Measurements from ENCODE around the gene DNLZ. TPM values are rescaled to one million over a fixed set of nuclear protein-coding genes. Genes with fewer than 3 reads are reported as not detected.

DNLZ gene
- total and polyA plus RNA-seq, 12 donors: 3.1 to 28.9 (median 17.5) TPM

DNA sequence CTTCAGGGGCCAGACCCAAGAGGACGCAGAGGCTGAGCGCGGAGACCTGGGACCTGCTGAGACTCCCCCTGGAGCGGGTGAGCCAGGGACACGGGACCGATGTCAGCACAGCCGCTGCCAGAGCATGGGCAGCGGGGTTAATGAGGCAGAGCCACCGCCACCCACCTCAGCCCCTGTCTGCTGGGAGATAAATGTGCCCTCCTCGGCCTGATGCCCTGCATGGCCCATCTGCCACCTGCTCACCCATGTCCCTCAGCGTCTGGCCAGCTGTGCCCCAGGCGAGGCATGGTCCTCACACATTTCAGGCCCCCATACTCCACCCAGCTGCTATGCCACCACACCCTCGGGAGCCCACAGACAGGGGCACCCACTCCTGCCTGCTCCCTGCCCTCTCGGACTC lies 14.9 kb downstream of the DNLZ start:
- 90 to 96% (median 93%) methylated on average over 2 to 14 of the region's 14 CpGs for whole genome bisulfite sequencing, 4 donors
- no peaks in the 10 kb centered on the region for H3K36me3 ChIP-seq (replicated peaks in 1 of 2)
- no peak overlapping the region for H3K4me3 ChIP-seq
- no peak for TF ChIP-seq POLR2A (IDR thresholded peaks at IDR 0.05)
- no peak for TF ChIP-seq CTCF (IDR thresholded peaks at IDR 0.05)
- no peak for DNase-seq
- no peaks in the 10 kb centered on the region for H3K9me3 ChIP-seq (replicated peaks in 1 of 3)
- intact Hi-C loops (cut with DNase I): no loop called here
- no peak overlapping the region for H3K27ac ChIP-seq
- peaks cover 0 to 17% of the 10 kb centered on the region in 2 donors for H3K4me1 ChIP-seq (replicated peaks in 1 of 2)
- no peaks in the 10 kb centered on the region for H3K27me3 ChIP-seq

DNA sequence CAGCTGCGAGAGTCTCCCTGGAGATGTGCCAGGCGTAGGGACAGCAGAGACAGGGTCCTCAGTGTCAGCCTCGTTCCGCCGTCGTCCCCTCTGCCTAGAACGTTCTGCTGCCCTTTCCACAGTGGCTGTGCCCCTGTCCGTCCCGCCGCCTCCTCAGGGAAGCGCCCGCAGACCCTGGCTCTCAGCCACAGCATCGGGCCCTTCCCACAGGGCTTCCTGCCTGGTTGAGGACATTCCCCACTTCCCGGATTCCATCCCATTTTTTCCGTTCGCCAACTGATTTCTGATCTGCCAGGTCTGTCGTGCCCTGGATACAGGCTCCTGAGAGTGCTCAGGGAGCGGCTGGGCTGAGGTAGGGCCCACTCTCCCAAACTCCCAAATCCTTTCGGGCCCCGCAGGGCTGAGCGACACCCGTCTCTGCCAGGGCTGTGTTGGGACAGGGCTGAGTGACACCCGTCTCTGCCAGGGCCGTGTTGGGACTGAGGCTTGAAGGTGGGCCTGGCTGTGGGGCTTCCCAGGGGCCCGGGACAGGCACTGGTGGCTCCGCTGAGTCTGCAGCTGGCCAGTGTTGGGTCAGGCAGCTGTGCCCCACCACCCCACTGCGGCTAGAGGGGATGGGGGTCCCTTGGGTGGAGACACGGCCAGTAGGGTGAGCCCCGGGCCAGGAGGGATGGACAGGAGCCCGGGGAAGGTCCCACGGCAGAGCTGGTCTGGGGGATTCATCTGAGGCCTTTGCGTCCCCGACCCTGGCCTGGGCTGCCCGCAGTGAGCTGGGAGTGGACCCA lies 15.9 kb downstream of the DNLZ start:
- no peak for DNase-seq
- H3K9me3 ChIP-seq (replicated peaks in 1 of 3): no peaks in the 10 kb centered on the region
- no peak overlapping the region for H3K4me3 ChIP-seq
- H3K36me3 ChIP-seq (replicated peaks in 1 of 2): no peaks in the 10 kb centered on the region
- 62 to 84% (median 79%) methylated on average over 19 to 34 of the region's 34 CpGs for WGBS, 4 donors
- intact Hi-C loops (cut with DNase I): no loop called here
- peaks cover 10 to 27% of the 10 kb centered on the region in 2 donors for H3K4me1 ChIP-seq (replicated peaks in 1 of 2)
- TF ChIP-seq POLR2A (IDR thresholded peaks at IDR 0.05) (no peak), CTCF (IDR thresholded peaks at IDR 0.05) (no peak)
- no peaks in the 10 kb centered on the region for H3K27me3 ChIP-seq
- H3K27ac ChIP-seq: no peak overlapping the region

- no peak overlapping the region for H3K27ac ChIP-seq
- intact Hi-C loops (cut with DNase I): no loop called here
Observed at GRCh38 chr9:136346927-136347465, 16.5 kb downstream of the DNLZ start.

DNA sequence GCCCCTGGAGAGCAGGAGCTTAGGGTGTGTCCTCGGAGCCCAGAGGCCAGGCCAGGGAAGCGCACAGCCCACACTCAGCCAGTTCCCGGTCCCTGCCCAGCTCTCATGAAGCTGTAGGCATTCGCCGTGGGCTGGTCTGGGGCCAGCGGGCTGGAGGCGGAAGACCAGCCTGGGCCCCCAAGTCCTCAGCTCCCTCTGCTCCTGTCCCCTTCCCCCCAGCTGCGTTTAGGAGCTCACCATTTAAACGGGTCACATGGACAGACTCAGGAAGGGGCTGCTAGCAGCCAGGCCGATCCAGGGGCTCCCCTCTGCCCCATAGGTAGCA lies 17.4 kb downstream of the DNLZ start:
- Histone ChIP-seq H3K27ac (peak overlapping the region in 2 of 5 donors; percentile 49 to 75), H3K4me3 (no peak overlapping the region), H3K4me1 (replicated peaks in 1 of 2) (peaks cover 16 to 43% of the 10 kb centered on the region in 2 donors), H3K27me3 (no peaks in the 10 kb centered on the region), H3K9me3 (replicated peaks in 1 of 3) (no peaks in the 10 kb centered on the region), H3K36me3 (replicated peaks in 1 of 2) (no peaks in the 10 kb centered on the region)
- peak in 1 of 6 experiments; percentile 0 for TF ChIP-seq CTCF (IDR thresholded peaks at IDR 0.05)
- no peak for TF ChIP-seq POLR2A (IDR thresholded peaks at IDR 0.05)
- DNase-seq: no peak
- intact Hi-C loops (cut with DNase I): no loop called here
- 55 to 62% (median 59%) methylated on average over 10 of the region's 10 CpGs; no CpG with 5 or more reads in 1 of the 4 donors for WGBS, 4 donors

More at GRCh38 chr9:136346927-136347465, 16.5 kb downstream of the DNLZ start:
- TF ChIP-seq CTCF (IDR thresholded peaks at IDR 0.05): no peak
- no peak for TF ChIP-seq POLR2A (IDR thresholded peaks at IDR 0.05)
- Histone ChIP-seq H3K9me3 (replicated peaks in 1 of 3) (no peaks in the 10 kb centered on the region), H3K27me3 (no peaks in the 10 kb centered on the region), H3K4me3 (no peak overlapping the region), H3K36me3 (replicated peaks in 1 of 2) (no peaks in the 10 kb centered on the region), H3K4me1 (replicated peaks in 1 of 2) (peaks cover 16 to 34% of the 10 kb centered on the region in 2 donors)
- DNase-seq: no peak
- 71 to 85% (median 82%) methylated on average over 6 to 20 of the region's 20 CpGs for WGBS, 4 donors

Data from adrenal gland (tissue), 12 donors.